ENCODE data around the gene TSPAN4.

Gene TSPAN4

DNA sequence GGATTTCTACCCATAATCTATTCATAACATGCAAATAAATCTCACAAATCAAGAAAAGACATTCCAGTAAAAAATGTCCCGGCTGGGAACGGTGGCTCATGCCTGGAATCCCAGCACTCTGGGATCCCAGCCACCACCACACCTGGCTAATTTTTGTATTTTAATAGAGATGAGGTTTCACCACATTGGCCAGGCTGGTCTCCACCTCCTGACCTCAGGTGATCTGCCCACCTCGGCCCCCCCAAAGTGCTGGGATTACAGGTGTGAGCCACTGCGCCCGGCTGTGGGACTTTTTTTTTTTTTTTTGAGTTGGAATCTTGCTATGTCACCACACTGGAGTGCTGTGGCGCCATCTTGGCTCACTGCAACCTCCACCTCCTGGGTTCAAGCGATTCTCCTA is 63.3 kb downstream of the TSPAN4 start:
- in situ Hi-C loops (cut with HindIII; ENCODE audit: low sequenced_read_pairs): loop anchor here (5.0 kb wide), 2 partner anchors 91 to 146 kb away; no protein-coding TSS in a partner anchor

DNA sequence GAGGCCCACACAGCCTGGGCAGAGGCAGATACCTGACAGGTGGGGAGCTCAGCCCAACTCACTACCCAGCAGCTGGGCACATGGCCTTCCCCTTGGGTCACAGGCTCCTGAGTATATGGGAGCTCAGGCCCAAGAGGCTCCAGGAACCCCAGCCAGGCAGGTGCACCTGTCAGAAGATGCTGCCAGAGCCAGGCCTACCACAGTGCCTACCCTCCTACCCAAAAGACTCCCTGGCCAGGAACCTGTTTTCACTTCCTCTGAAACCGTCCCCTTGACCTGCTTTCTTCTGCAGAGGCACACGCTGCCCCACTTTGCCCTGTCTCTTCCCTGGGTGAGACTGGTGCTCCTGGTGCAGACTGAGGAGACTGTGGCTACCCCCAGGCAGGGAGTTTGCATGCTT is 65.0 kb downstream of the TSPAN4 start:
- in situ Hi-C loops (cut with HindIII; ENCODE audit: low sequenced_read_pairs): loop anchor here (5.0 kb wide), 2 partner anchors 90 to 145 kb away; no protein-coding TSS in a partner anchor

DNA sequence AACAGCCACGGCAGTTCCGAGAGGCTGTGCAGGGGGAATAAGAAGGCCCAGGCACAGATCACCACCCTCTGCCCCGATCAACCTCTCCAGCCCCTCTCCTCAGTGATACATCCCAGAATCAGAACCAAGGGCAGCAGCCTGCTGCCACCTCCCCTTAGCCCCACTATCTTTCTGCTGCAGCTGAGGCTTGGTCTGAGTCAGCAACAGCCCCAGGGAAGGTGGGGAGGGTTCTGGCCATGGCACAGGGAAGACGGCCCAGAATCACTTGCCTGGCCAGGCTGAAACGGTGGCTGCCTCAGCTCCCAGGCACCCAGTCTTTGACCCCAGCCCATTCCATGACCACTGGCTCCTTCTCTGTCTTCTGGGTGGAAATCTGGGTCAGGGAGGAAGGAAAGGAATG is 65.6 kb downstream of the TSPAN4 start:
- in situ Hi-C loops (cut with HindIII; ENCODE audit: low sequenced_read_pairs): loop anchor here (5.0 kb wide), 2 partner anchors 89 to 144 kb away; no protein-coding TSS in a partner anchor

DNA sequence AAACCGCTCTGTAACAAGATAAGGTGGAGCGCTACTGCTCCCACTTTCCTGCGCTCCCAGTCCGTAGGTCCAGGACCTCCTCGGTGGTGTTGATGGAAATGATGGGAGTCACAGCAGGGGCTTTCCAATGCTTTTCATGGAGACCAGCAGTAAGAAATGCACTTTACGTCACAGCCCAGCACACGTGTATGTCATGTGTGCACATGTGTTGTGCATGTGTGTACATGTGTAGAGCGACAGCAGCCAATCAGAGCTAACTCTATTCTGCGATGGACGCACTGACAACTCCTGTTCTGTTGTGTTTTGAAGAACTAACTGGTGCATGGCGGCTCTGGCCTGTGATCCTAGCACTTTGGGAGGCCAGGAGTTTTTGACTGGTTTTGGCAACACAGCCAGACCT is 66.8 kb downstream of the TSPAN4 start:
- in situ Hi-C loops (cut with HindIII; ENCODE audit: low sequenced_read_pairs): loop anchor here (5.0 kb wide), 2 partner anchors 88 to 143 kb away; no protein-coding TSS in a partner anchor

DNA sequence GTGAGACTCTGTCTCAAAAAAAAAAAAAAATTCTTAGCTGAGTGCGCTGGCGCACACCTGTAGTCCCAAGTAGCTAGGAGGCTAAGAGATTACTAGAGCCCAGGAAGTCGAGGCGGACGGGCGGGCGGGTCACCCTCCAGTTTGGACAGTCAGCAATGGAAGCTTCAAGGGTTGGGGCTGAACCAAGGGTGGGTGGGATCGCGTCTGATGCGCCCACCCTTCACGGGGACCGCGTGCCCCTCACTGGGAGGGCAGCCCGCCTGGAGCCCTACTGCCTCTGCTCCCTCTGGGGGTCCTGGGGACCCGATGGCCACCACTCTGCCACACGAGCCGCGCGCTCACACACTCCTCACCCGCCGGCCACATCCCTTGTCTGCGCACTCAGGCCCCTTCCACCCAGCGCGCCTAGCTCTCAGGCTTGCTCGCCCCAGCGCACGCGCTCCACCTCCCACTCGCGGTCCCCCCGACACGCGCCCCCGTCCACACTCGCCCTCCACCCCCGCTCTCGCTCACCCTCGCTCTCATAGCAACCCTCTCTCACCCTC is 67.5 kb downstream of the TSPAN4 start:
- in situ Hi-C loops (cut with HindIII; ENCODE audit: low sequenced_read_pairs): loop anchor here (10.0 kb wide), 1 partner anchor 95 kb away; the partner anchor contains the start of gene PNPLA2

DNA sequence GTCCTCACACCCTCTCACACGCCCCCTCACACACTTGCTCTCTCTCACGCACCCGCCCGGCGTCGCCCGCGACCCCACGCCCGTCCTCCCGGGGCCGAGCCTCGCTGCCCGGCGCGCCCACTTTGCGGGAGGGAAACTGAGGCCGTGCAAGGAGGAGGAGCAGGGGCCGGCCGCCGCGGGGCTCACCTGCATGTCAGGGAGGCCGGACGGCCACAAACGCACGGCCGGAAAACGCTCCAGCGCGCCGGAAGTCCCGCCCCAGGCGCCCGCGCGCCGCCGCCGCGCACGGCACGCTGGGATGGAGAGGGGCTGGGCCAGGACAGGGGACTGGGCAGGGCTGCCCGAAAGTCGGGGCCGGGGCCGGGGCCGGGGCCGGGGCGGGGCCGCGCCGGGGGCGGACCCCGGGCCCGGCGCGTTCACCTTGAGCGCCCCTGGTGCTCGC is 68.0 kb downstream of the TSPAN4 start, which contains the start of gene CHID1:
Gene CHID1, minus strand, starts transcription at position 222 of the 442 bp plus-strand sequence. CDS start 5,994 bp downstream, outside the sequence.
- in situ Hi-C loops (cut with HindIII; ENCODE audit: low sequenced_read_pairs): loop anchor here (10.0 kb wide), 1 partner anchor 96 kb away; the partner anchor contains the start of gene PNPLA2

DNA sequence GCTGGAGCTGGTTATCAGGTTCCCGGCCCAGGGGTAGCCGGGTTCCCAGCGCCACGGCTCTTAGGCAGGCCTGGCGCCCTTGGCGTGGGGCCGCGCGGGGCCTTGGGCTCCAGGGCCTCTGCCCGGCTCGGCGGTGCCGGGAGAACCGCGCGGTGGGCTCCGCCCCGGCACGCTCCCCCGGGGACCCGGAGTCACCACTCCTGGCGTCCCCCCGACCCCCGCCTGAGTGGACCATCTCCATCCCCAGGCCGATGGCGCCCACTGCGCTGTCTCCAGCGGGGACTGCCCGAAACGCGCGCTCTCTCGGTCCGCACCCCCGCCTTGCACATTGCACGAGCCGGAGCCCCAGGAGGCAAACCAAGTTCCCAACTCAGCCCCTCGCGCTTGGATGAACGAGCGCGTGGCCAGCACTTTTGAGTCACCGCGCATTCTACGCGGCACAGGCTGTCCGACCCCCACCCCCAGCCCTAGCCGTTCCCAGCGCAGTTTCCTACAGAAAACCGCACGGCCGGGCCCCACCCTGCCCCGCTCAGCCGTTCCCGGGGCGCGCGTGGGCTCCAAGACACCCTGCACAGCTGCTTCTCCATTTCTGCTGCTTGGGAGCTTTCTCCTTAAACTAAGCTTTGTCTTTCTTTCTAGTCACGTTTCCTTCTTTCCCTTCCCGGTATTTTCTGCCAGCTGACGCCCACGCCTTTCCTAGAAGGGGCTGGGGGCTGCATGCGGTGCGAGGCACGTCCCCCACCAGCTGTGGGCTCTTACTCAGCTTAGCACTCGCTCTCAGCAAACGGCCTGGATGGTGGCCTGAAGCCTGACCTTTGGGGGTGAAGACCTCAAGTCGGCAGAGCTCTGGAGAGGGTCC is 68.6 kb downstream of the TSPAN4 start:
- in situ Hi-C loops (cut with HindIII; ENCODE audit: low sequenced_read_pairs): loop anchor here (10.0 kb wide), 1 partner anchor 96 kb away; the partner anchor contains the start of gene PNPLA2

DNA sequence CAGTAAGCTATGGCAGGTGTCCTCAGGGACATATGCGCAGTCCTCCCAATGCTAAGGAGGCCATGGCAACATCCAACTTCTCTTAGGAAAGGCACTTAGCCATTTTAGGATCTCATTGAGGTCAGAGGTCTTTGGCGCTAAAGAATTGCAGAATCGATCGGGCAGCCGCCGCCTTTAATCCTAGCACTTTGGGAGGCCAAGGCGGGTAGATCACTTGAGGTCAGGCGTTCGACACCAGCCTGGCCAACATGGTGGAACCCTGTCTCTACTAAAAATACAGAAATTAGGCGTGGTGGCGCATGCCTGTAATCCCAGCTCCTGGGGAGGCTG is 69.2 kb downstream of the TSPAN4 start:
- in situ Hi-C loops (cut with HindIII; ENCODE audit: low sequenced_read_pairs): loop anchor here (10.0 kb wide), 1 partner anchor 97 kb away; the partner anchor contains the start of gene PNPLA2

DNA sequence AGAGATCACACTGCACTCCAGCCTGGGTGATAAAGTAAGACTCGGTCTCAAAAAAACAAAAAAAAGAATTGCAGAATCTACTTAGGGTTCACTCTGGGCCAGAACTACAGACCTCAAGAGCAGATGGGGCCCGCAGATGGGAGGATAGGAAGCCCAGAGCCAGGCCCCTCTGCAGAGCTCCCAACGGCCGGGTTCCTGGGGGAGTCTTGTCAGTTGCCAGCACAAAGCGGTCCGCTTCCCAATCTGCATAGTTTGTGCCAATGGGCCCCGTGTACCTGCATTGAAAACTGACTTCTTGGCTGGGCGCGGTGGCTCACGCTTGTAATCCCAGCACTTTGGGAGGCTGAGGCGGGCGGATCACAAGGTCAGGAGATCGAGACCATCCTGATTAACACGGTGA is 69.6 kb downstream of the TSPAN4 start:
- in situ Hi-C loops (cut with HindIII; ENCODE audit: low sequenced_read_pairs): loop anchor here (10.0 kb wide), 1 partner anchor 97 kb away; the partner anchor contains the start of gene PNPLA2

DNA sequence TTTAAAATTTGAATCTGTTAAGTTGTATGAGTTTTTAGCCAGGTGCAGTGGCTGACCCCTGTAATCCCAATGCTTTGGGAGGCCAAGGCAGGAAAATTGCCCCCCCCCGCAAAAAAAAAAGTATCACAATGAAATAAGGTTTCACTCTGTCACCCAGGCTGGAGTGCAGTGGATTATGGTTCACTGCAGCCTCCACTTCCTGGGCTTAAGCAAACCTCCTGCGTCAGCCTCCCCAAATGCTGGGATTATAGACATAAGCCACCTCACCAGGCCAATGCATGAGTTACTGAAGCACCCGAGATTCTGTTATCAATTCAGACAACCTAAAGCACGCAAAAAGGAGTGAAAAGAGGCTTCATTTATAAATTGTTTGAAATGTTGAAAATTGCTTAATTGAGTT is 70.4 kb downstream of the TSPAN4 start:
- in situ Hi-C loops (cut with HindIII; ENCODE audit: low sequenced_read_pairs): loop anchor here (10.0 kb wide), 1 partner anchor 98 kb away; the partner anchor contains the start of gene PNPLA2

DNA sequence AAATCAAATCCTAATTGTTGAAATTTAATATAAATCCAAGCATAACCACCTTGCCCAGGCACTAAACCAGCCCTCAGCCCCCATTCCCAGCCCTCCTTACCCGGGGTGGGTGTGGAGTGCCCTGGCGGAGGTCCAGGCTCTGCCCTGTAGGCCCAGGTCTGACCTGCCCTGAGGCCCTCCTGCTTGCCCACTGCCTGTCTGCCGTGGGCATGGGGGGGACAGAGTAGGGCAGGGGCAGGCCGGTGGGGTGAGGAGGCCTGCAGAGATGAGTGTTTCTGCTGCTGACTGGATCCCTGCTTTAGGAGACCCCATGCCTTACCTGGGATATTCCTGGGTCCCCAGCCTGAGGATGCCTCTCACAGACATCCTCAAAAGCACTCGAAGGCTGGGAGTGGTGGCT is 71.6 kb downstream of the TSPAN4 start:
- in situ Hi-C loops (cut with HindIII; ENCODE audit: low sequenced_read_pairs): loop anchor here (10.0 kb wide), 1 partner anchor 99 kb away; the partner anchor contains the start of gene PNPLA2

DNA sequence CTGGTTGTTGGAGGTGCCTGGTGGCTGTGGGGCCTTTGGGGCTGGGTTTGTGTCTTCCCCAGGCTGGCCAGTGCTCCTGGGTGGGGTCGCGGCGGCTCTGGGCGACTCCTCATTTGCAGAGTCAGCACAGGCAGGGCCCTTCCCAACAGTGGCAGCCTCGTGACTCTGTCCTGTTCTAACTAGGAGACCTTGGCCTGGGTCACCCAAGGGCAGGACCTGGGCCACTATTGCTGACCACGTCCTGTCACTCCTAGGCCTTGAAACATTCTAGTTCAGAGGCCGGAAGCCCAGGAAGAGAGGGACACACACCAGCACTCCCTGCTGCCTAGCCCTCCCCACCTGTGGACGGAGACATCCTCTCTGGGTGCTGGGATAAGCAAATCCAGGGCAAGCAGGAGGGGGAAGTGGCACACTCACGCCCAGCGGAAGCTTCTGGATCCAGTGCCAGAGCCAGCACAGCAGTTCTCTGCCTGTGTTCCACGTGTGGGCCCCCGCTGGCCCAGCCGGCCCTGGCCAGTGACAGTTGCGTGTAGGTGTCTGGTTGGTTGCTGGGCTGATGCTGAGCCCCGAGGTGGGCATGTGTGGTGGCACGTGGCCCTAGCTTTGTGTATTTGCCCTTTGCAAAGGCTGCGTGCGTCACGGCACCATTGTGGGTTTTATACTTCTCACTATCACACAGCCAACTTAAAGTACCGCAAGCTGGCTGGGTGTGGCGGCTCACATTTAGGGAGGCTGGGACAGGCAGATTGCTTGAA is 72.3 kb downstream of the TSPAN4 start:
- in situ Hi-C loops (cut with HindIII; ENCODE audit: low sequenced_read_pairs): loop anchor here (10.0 kb wide), 1 partner anchor 100 kb away; the partner anchor contains the start of gene PNPLA2
